GM21526 (cell line): ENCODE measurements around the gene DAGLA.

Experiments
- ATAC-seq: cut with Tn5 transposase; IDR thresholded peaks from one replicate; pipeline ENCODE4 v1.9.1; 2021; ENCODE audit warnings: moderate library complexity; ENCODE audit not compliant: unreplicated experiment, low FRiP score

DAGLA gene

DNA sequence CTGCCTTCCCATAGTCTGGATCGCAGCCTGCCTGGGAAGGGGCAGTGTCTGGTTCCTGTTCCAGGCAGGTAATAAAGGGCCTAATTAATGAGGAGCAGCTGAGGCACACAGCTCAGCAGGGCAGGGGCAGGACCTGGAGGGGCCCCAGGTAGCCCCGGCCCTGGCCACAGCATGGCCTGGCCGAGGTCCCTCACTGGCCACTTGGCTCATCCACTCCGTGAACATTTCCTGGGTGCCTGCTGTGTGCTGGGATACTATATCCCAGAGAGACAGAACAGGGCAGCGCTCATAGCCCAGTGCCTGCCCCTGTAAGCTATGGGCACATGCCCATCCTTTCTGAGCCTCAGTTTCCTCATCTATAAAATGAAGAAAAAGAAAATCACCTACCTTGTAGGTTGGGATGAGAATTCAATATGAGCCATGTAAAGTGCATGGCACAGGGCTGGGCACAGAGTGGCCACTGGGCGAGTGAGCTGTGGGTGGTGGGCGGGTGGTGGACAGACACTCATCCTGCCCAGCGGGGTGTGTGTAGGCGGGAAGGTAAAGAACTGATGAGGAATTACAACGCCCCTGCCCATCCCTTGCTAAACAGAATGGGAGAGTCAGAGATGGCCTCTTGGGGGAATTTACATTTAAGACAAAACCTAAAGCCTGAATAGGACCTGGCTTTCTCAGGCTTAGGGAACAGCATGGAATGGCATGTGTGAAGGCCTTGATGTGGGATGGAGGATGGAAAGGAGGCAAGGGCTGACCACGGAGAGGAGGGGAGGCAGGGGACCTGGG lies 81.4 kb downstream of the DAGLA start:
- ATAC-seq: no peak

DNA sequence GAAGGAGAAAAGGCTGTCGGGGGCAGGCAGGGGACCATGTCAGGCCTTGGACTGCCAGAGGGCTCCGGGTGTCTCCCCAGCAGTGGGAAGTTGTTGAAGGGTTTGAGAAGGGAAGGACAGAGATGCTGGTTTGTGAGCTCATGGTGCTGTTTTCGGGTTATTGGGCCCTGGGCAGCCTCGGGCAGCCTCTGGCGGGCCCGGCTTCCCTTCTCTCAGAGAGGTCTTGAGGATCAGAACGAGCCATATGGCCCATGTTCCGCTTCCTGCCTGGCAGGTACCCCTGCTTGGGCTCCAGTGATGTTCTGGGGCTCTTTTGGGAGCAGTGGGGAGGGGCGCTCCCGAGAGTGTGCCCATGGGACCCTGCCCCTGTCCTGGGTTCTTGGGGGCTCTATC lies 82.0 kb downstream of the DAGLA start:
- ATAC-seq: no peak

DNA sequence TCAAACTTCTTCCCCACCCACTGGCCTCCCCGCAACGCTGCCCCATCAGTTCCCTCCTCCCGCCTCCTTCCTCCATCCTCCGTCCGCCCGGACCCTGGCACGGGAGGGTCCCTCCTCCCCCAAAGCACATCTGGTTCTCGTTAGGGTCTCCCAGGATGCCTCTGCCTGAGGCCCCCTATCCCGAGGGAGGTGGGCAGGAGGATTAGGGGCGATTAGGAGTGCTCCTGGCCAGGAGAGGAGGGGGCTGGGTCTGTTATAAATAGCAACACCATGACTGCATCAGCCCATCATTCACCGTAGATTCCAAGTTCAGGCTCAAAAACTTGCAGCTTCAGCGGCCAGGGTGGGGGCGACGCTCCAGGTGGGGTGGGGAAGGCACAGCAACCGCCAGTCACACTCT lies 82.6 kb downstream of the DAGLA start:
- no peak for ATAC-seq

DNA sequence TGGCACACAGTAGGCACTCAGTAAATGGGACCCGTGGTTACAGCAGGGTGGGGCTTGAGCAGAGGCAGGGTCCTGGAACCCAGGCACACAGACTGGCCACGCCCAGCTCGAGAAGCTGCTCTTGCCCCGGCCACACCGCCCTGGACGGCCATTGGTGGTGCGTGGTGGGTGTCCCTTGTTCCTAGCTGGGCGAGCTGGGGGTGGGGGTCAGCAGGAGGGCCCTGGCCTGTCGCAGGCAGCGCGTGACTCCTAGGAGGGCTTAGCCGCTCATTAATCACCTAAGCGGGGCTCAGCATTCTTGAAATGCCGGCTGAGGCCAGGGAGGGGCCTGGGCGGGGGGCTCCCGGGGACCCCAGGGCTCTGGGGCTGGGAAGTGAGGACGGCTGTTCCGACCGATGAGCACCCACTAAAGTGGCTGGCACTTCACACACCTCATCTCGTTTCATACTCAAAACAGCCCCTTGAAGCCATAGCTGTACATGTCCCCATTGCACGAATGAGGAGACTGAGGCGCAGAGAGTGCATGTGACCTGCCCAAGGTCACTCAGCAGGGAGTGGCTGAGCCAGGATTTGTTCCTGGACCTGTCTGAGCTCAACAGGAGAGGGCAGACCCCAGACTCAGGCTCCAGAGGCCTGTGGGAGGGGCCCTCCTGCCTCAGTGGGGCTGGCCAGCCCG lies 83.9 kb downstream of the DAGLA start:
- ATAC-seq: no peak

DNA sequence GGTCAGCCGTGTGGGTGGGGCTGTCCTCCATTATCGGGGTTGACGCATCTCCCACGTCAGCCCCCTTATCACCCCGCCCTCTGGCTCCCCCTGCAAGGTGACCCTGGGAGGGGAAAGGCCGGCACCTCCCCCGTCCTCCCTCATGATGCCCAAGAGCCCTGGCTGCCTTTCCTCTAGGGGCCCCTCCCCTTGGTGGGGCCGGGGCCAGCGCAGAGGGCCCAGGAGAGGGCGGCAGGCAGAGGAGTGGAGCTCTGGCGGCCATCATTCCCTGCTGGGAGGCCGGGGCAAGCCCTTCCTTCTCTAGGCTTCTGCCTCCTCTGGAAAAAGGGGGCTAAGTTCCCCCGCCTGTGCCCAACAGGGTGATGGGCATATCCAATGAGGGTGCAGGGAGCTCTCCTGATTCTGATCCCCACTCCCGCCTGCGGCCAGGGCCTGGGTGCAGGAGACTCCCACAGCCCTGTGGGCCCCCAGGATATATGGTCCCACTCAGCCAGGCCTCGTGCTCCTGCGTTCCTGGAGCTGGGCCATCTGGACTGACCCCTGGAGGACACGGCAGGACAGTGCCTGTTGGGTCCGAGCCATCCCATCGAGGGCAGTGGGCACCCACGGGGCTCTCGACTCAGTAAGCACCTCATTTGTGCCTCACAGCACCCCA lies 84.5 kb downstream of the DAGLA start:
- no peak for ATAC-seq

DNA sequence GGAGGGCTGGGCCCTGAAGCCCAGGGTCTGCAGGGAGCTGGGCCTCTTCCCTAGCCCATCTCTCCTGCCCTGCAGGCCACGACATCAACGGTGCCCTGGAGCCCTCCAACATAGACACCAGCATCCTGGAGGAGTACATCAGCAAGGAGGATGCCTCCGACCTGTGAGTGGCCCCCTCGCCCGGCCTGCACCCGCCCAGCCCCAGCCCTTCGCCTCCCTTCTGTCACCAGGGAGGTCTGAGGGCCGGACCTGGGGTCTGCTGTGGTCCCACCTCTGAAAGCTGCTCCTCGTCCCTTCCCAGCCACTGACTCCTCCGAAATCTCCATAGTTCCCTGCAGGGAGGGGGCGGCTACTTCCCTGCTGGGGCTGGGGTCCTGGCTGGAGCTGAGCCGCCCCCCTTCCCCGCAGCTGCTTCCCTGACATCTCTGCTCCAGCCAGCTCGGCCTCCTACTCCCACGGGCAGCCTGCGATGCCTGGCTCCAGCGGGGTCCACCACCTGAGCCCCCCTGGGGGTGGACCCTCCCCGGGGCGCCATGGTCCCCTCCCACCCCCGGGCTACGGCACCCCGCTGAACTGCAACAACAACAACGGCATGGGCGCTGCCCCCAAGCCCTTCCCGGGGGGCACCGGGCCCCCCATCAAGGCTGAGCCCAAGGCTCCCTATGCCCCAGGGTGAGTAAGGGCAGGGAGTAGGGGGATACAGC lies 85.5 kb downstream of the DAGLA start:
- ATAC-seq: no peak

DNA sequence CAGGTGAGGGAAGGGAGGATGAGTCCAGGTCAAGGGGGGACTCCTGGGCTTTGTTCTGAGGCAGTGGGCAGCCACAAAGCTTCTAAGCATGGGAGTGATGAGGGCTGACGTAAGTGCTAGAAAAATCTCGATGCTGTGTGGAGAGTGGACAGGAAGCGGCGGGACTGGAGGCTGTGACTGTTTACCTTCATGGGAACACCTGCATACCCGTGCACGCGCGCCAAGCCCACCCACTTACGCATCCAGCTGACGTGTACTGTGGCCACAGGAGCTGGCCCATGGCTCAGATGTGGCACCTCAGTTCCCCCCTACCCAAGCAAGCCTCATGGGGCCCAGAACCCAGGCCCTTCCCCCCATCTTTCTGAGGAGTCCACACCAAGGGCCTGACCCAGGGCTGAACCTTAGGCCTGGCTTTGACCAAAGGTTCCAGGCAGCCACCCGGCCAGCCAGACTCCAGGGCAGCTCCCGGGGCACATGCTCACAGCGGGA lies 86.2 kb downstream of the DAGLA start:
- no peak for ATAC-seq

DNA sequence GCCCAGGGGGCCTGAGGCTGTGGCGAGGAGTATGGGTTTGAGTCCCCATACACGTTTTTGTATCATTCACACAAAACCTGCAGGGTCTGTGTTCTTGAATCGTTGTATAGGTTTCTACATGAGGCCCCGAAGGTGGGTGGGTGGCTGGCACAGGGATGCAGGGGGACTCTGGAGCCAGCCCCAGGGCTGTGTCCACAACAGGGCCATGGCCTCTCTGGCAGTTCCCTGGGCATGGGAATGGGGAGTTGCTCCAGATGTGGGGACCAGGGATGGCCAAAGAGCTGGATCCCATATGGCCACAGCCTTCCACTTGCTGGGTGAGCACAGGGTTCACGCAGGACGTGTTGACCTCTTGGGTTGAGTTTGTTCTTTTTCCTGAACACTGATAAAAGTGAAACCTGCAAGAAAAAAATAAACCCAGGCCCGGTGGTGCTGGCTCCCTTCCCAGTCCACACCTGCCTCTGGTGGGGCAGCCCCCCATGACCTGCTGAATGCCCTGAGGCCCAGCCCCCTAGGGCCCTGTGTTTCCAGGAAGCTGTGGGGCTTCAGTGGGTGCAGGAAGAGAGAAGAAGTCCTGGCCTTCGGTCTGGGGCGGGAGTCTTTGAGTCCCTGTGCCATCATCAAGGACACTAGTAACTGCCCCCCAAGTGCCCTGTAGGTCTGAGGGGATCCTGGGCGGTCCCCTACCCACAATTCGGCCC lies 88.3 kb downstream of the DAGLA start:
- no peak for ATAC-seq

DNA sequence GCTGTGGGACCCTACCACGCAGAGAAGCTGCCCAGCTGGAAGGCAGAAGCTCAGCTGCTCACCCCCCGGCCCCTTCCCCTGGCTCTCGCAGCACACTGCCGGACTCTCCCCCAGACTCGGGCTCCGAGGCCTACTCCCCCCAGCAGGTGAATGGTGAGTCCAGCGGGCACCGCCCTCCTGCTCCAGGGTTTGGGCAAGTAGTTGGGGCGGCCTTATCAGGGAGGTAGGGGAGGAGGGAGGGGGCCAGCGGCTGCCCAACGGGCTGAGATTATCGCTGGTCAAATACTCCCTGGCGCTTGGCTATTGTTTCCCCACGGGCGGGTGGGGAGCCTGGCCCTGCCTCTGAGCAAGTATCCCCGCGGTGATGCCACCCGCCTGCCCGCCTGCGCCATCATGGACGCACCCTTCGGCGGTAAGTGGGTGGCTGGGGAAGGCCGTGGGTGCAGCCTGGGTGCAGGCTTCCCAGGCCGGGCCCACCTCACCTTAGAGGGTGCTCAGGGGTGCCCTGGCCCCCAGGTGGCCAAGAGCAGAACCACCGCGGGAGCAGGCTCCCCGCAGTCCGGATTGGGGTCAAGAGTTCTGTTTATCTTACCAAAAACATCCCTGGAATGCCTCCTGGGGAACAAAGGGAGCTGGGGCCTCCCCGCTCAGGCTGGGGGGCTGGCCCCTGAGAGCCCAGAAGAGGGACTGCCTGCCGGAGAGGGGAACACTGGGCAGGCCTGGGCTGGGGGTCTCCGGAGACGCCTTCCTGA lies 89.2 kb downstream of the DAGLA start:
- ATAC-seq: no peak

DNA sequence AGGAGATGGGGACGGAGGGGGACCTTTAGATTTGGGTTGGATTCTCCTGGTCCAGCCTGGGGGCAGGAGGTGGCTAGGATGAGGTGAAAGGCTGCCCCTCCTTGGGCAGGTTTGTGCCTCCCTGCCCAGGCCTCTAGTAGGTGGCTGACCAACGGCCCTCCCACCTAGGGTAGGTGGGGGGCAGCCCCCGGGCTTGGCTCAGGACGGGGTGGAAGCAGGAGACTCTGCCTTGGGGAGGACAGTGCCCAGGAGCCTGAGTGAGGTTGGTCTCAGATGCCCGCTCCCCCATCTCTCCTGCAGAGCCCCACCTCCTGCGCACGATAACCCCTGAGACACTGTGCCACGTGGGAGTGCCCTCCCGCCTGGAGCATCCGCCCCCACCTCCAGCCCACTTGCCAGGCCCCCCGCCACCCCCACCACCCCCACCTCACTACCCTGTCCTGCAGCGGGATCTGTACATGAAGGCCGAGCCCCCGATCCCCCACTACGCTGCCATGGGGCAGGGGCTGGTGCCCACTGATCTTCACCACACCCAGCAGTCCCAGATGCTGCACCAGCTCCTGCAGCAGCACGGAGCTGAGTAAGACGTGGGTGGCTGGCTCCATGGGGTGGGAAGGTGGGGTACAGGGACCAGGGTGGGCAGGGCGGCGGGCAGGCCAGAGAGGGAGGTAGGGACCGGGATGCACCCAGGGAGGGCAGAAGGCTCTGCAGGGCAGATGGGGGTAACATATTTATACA lies 89.9 kb downstream of the DAGLA start:
- no peak for ATAC-seq

DNA sequence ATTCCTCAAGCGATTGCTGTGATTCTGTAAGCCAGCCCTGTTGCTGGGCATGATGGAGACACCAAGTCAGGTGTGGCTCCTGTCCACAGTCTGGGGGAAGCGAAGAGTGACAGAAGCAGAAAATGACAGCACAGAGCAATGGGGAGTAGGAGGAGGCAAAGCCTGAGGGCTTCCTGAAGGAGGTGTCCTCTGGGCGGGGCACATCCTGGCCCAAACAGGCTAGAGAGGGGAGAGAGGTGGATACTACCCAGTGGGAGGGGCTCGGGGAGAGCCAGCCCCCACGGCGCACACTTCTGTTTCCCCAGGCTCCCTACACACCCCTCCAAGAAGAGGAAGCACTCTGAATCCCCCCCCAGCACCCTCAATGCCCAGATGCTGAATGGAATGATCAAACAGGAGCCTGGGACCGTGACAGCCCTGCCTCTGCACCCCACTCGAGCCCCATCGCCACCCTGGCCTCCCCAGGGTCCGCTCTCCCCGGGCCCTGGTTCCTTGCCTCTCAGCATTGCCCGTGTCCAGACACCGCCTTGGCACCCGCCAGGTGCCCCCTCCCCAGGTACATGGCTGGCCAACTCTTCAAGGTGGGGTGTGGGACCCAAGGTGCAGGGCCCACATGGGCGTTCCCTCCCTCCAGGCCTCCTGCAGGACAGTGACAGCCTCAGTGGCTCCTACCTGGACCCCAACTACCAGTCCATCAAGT lies 91.2 kb downstream of the DAGLA start:
- ATAC-seq: no peak

DNA sequence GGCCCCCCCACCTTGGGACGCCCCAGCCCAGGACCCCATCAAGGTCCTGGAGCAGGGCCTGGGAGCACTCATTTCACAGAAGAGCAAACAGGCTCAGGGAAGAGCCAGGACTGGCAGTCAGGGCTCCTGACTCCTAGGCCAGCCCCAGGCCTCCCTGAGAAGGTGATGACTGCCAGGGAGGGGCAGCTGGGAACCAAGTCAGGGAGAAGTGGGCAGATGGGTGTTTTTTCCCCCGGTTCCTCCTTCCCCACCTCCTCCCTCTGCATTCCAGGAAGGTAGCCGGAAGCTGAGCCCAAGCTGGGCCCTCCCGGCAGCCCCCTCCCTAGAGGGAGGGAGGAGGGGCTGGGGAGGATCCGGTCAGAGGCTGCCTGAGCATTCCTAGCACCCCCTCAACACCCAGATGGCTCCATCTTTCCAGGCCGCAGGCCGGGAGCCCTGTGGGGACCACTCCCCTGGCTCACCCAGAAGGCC lies 91.8 kb downstream of the DAGLA start:
- ATAC-seq: no peak

DNA sequence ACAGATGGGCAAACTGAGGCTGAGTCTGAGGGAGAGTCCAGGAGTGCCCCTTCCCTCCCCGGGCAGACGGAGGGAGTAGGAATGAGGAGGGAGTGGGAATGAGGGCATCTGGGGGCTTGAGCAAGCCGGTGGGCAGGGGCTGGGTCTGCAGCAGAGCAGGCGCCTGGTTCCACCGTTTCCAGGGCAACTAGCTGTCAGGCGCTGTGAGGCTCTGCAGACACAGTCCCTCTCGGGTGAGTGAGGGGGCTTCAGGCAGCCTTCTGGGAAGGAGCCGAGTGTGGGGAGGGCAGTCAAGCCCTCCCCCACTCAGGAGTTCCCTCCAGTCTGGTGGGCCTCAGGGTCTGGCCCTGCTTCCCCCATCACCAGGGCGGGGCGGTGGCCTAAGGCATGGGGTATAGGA lies 93.2 kb downstream of the DAGLA start:
- no peak for ATAC-seq

DNA sequence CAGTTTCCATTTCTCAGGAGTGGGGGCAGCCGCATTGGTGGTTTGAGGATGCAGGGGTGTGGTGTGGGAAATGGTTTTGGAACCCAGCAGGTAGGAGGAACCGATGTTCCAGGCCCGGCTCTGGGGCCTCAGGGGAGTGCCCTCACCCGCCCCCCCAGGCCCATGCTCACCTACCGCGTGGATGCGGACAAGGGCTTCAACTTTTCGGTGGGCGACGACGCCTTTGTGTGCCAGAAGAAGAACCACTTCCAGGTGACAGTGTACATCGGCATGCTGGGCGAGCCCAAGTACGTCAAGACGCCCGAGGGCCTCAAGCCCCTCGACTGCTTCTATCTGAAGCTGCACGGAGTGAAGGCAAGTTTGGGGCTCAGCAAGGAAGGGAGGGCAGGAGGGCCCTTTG lies 93.6 kb downstream of the DAGLA start:
- no peak for ATAC-seq

DNA sequence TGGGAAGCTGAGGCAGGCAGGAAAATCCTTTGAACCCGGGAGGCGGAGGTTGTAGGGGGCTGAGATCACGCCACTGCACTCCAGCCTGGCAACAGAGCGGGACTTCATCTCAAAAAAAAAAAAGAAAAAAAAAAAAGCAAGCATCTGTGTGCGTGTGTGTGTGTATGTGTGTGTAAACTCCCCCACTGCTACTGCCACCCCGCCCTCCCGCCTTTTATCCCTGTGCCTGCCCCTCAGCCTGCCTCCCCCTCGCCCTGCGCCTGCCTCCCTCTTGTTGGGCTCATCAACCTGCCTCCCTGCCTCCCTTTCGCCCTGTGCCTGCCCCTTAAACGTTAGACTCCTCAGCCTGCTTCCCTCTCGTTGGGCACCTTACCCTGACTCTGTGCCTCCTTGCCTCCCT lies 94.2 kb downstream of the DAGLA start:
- no peak for ATAC-seq

DNA sequence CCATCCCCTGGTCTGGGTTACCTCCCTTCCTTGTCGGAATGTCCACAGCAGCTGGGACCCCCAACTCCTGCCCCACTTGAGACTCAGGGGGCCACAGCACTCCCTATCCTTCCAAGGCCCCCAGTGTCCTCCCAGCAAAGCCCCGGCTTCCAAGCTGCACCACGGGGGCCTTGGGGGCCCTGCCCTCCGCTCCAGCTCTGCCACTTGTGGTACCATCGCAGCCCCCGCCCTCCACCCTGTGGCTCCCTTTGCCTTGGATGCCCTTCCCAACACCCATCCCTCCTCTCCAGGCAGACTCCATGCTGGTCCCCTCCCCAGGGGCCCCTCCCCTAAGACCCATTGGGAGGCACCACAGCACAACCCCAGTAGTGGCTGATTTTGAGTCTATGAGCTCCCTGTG lies 94.9 kb downstream of the DAGLA start:
- no peak for ATAC-seq

DNA sequence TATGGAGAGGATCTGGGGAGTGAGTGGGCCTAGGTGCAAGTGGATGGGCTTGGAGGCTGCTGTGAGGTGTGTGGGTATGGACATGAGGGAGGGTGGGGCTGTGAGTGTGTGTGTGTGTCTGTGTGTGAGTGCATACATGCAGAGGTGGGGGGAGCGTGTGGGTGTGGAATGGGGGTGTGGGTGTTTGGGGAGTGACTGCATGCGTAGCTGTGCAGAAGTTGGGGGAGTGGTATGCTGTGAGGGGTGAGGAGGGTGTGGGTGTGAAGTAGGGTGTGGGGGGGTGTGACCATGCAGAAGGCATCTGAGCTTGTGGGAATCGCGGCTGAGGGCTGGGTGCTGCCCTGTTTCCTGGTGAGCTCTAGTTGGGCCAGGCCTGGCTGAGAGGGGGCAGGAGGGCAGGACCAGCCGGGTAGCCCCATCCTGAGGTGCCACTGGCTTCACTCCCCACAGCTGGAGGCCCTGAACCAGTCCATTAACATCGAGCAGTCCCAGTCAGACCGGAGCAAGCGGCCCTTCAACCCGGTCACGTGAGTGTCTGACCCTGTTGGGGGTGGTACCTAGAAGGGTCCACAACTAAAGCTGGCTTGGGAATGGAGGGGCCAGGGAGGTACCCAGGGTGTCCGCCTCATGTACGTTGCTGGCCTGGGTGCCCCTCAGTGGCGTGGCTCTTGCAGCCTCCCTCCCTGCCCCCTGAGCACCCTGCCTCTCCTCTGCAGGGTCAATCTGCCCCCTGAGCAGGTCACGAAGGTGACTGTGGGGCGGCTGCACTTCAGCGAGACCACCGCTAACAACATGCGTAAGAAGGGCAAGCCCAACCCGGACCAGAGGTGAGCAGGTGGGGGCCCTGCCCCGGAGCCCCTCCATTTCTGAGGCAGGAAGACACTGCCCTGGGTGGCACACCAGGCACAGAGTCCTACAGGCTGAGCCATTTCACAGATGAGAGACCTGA lies 95.7 kb downstream of the DAGLA start:
- ATAC-seq: no peak
